ENCODE results near the gene MAS1L. TPM values are rescaled to one million over a fixed set of nuclear protein-coding genes. Genes with fewer than 3 reads are reported as not detected.

Gene MAS1L
- total and polyA plus RNA-seq, 12 donors = not detected

DNA sequence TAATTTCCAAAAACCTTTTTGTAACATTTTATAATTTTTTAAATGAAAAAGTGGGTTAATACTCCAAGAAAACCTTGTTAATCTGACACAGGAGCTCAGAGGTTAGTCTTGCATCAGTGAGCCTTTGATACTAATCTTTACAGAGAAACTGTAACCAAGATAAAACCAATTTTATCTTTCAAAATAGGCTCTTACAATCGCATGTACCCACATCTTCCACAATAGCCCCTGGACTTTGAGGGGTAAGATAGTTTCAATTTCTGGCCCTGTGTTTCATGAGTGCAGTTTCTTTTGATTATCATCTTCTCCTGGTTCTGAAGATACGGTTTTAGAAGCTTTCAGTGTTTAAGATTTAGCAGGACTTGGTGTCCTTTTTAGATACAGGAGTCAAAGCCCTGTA lies 34.5 kb upstream of the MAS1L start:
- no peak overlapping the region for H3K27ac ChIP-seq
- intact Hi-C loops (cut with DNase I) = no loop called here
- TF ChIP-seq, protein P1, sequence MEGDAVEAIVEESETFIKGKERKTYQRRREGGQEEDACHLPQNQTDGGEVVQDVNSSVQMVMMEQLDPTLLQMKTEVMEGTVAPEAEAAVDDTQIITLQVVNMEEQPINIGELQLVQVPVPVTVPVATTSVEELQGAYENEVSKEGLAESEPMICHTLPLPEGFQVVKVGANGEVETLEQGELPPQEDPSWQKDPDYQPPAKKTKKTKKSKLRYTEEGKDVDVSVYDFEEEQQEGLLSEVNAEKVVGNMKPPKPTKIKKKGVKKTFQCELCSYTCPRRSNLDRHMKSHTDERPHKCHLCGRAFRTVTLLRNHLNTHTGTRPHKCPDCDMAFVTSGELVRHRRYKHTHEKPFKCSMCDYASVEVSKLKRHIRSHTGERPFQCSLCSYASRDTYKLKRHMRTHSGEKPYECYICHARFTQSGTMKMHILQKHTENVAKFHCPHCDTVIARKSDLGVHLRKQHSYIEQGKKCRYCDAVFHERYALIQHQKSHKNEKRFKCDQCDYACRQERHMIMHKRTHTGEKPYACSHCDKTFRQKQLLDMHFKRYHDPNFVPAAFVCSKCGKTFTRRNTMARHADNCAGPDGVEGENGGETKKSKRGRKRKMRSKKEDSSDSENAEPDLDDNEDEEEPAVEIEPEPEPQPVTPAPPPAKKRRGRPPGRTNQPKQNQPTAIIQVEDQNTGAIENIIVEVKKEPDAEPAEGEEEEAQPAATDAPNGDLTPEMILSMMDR (IDR thresholded peaks at IDR 0.05) = no peak
- no peaks in the 10 kb centered on the region for H3K36me3 ChIP-seq
- DNase-seq = no peak
- H3K4me3 ChIP-seq = no peak overlapping the region
- ATAC-seq = no peak
- H3K27me3 ChIP-seq = peaks cover 0 to 20% (median 0%) of the 10 kb centered on the region in 7 donors
- H3K9me3 ChIP-seq = no peaks in the 10 kb centered on the region
- WGBS, 2 donors = 55 to 74% methylated on average over 2 of the region's 2 CpGs
- no peaks in the 10 kb centered on the region for H3K4me1 ChIP-seq

DNA sequence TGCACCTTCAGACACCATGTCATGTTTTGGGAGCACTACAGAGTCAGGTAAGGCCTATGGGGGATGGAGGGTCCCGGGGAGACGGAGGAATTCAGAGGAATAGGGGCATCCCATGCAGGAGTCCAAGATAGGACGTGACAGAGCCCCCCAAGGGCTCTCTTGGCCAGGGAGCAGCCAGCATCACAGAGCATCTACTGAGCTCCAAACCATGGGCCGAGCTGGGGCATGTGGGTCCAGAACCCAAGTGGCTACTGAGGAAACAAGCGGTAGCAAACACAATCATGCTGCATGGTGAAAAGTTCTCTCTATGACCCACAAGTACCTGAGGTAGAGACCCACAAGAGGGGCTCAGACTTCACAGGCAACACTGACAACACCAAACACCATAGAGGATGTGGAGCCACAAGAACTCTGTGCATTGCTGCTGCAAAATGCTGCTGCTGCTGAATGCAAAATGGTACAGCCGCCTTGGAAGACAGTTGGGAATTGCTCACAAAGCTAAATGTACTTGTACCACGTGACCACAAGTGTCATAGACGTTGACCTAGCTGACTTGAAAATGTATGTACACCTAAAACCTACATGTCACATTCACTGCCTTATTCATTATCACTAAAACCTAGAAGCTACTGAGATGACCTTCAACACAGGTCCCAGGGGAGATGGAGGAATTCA lies 33.4 kb upstream of the MAS1L start:
- Histone ChIP-seq H3K9me3 (no peaks in the 10 kb centered on the region), H3K27me3 (peaks cover 0 to 20% (median 3%) of the 10 kb centered on the region in 7 donors), H3K36me3 (no peaks in the 10 kb centered on the region), H3K27ac (no peak overlapping the region), H3K4me3 (no peak overlapping the region), H3K4me1 (no peaks in the 10 kb centered on the region)
- TF ChIP-seq, protein P1 (IDR thresholded peaks at IDR 0.05) = no peak
- WGBS, 2 donors = 48 to 54% methylated on average over 8 of the region's 8 CpGs
- intact Hi-C loops (cut with DNase I) = no loop called here
- DNase-seq (no peak), ATAC-seq (no peak)

DNA sequence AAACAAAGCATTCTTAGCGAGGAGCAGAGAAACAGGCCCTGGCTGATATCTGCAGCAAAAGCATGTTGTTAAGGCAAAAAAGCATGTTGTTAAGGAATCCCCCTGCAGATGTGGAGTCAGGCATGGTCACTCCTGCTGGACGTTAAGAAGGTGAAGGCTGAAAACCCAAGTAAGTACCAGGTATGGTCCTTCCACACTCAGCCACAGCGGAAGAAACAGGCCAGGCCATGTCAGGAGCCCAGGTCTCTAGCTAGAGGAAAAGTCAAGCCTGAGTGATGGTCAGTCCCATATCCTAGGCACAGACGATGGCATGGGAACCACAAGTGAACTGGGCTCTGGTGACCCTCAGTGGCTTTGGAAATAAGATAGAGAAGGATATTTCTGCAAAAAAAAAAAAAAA lies 32.5 kb upstream of the MAS1L start:
- H3K9me3 ChIP-seq = no peaks in the 10 kb centered on the region

DNA sequence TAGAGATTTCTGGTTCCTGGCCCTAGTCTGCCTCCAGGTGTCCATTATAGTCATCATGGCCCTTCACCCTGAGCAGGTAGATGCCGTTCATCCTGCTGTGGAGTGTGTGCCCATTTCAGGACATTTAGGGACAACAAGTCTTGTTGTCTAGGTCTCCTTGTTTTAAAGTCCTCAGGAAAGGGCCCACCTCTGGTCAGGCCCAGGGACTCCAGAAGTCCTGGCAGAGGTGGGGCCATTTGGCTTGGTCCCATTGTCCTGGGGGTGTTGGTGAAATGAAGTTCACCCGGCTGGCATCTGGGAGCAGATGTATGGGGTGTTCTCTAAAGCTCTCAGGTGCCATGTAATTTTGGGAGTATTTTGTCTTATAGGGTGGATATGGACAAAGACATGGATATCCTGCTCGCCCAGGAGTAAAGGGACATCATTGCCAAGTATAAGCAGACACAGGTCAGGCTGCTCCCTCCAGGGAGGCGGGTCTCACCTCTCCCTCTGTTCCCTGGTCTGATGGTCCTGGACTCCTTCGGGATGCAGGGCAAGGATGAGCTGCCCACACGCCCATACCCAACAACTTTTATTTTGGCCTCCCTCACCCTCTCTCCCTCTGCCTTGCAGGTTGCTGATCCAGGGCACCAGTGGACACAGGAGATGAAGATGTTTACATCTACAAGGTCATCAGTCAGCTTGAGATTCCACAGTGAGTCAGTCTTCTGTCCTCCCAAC lies 31.7 kb upstream of the MAS1L start:
- 81 to 89% methylated on average over 6 of the region's 6 CpGs for WGBS, 2 donors
- intact Hi-C loops (cut with DNase I) = no loop called here

More for the DNA sequence above, 32.5 kb upstream of the MAS1L start:
- Histone ChIP-seq H3K4me3 (no peak overlapping the region), H3K27me3 (peaks cover 0 to 16% (median 3%) of the 10 kb centered on the region in 7 donors), H3K4me1 (no peaks in the 10 kb centered on the region), H3K36me3 (no peaks in the 10 kb centered on the region), H3K27ac (no peak overlapping the region)
- DNase-seq = no peak
- ATAC-seq = no peak
- TF ChIP-seq, protein P1 (IDR thresholded peaks at IDR 0.05) = no peak
- 74 to 82% methylated on average over 4 of the region's 4 CpGs for WGBS, 2 donors
- intact Hi-C loops (cut with DNase I) = no loop called here

More for the DNA sequence above, 31.7 kb upstream of the MAS1L start:
- H3K36me3 ChIP-seq = no peaks in the 10 kb centered on the region
- ATAC-seq (no peak), DNase-seq (no peak)
- TF ChIP-seq, protein P1 (IDR thresholded peaks at IDR 0.05) = no peak
- H3K27ac ChIP-seq = no peak overlapping the region
- no peaks in the 10 kb centered on the region for H3K4me1 ChIP-seq
- H3K9me3 ChIP-seq = no peaks in the 10 kb centered on the region
- peaks cover 0 to 13% (median 3%) of the 10 kb centered on the region in 7 donors for H3K27me3 ChIP-seq
- H3K4me3 ChIP-seq = no peak overlapping the region

All from heart right ventricle (tissue), 16 donors.